Choroid plexus epithelial cell (primary cell): ENCODE data around the gene KLRK1.
"Not testable (repeated sequence)": the region's sequence is repeated elsewhere in the genome, so short reads cannot be mapped to it uniquely, and the experiment has no call there.

Source experiments
- DNase-seq: peaks from one replicate; pipeline ENCODE4 v3.0.0-alpha.2; 2010; ENCODE audit warnings: low read depth
- H3K4me3 ChIP-seq: 2 replicates; pipeline ENCODE4 v1.5.1; 2011; ENCODE audit warnings: low read depth, mild to moderate bottlenecking, control low read depth, low read length, moderate library complexity
- CTCF ChIP-seq: conservative IDR thresholded peaks from 2 replicates; pipeline ENCODE4 v1.5.1; 2011; ENCODE audit warnings: low read depth, mild to moderate bottlenecking, control low read depth, inconsistent platforms, low read length, moderate library complexity

The KLRK1 gene

DNA sequence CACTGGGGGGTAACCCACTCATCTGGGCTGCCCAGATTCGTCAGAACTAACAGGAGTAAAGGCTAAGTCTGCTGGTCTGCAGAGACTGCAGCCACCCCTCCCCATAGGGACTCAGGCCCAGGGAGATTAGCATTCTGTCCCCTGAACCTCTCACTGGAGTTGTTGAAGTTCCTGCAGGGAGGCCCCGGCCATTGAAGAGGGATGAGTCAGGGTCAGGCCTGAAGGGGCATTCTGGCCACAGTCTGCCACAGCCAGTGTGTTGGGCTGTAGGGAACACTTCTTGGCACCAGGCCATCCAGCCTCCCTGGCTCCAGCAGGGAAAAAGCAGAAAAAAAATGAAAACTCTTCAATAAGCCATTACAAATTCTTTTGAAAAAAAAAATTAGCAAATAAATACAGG, 35.3 kb downstream of the KLRK1 start:
- DNase-seq, result peak; percentile 53
- H3K4me3 ChIP-seq, result no peak overlapping the region
- TF ChIP-seq CTCF, result no peak

GRCh38 chr12:10354071-10354470, 35.8 kb downstream of the KLRK1 start:
- TF ChIP-seq CTCF, result no peak
- DNase-seq, result no peak
- no peak overlapping the region for H3K4me3 ChIP-seq

GRCh38 chr12:10351457-10351856, 38.4 kb downstream of the KLRK1 start:
- H3K4me3 ChIP-seq, DNase-seq: not testable (repeated sequence)

- no peak for TF ChIP-seq CTCF
- DNase-seq, result no peak
- no peak overlapping the region for H3K4me3 ChIP-seq
Observed at GRCh38 chr12:10341892-10342509, 47.8 kb downstream of the KLRK1 start.

DNA sequence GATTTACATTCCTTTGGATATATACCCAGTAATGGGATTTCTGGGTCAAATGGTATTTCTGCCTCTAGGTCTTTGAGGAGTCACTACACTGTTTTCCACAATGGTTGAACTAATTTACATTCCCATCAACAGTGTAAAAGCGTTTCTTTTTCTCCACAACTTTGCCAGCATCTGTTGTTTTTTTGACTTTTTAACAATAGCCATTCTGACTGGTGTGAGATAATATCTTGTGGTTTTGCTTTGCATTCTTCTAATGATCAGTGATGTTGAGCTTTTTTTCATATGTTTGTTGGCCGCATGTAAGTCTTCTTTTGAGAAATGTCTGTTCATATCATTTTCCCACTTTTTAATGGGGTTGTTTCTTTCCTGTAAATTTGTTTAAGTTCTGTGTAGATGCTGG, 48.9 kb downstream of the KLRK1 start:
- not testable (repeated sequence) for DNase-seq, H3K4me3 ChIP-seq

- no peak overlapping the region for H3K4me3 ChIP-seq
- DNase-seq, result peak; percentile 59
- TF ChIP-seq CTCF, result no peak
Observed at GRCh38 chr12:10339053-10339840, 50.6 kb downstream of the KLRK1 start.

- DNase-seq, H3K4me3 ChIP-seq: not testable (repeated sequence)
Observed at GRCh38 chr12:10338470-10338869, 51.4 kb downstream of the KLRK1 start.

- H3K4me3 ChIP-seq, DNase-seq: not testable (repeated sequence)
Observed at GRCh38 chr12:10336196-10336595, 53.6 kb downstream of the KLRK1 start.

DNA sequence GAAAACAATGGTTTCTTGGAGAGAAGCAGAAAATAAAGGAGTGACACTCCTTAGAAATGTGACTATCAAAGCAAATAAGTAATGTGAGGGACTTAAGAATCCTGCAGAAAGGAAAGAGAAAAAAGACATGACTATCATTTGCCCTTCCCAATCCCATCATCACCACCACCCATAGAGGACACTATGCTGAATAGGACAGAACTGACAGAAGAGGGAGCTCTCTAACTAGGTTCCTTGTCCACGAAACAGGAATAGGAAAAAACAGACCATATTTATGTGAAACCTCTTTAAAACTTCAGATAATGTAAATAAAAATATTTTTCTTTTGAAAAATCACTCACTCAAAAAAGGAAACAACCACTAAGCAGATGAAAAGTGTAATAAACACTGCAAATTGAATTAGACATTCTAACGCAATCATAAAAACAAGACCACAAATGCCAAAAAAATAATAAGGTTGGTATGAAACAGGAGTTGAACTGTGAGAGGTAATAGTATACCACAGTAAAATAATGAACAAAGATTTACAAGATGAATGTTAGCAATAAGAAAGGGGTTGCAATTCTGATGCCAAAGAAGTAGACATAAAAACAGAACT, 58.1 kb downstream of the KLRK1 start:
- peak; percentile 88 for TF ChIP-seq CTCF
- peak; percentile 85 for DNase-seq
- H3K4me3 ChIP-seq, result no peak overlapping the region

DNA sequence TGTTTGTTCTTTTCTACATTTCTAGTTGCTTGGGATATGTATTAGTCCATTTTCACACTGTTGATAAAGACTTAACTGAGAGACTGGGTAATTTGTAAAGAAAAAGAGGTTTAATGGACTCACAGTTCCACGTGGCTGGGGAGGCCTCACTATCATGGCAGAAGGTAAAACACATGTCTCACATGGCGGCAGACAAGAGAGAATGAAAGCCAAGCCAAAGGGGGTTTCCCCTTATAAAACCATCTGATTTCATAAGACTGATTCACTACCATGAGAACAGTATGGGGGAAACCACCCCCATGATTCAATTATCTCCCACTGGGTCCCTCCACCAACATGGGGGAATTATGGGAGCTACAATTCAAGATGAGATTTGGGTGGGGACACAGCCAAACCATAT, 61.1 kb downstream of the KLRK1 start:
- not testable (repeated sequence) for H3K4me3 ChIP-seq, DNase-seq
